ENCODE data around the gene PIGS. TPM values are rescaled to one million over a fixed set of nuclear protein-coding genes. Genes with fewer than 3 reads are reported as not detected.

Gene PIGS
- total and polyA plus RNA-seq, 2 of the 4 experiments (the other 2 are of a cell fraction), result 28.7 to 78.9 TPM

- no peak overlapping the region for H3K23ac ChIP-seq (ENCODE audit: low read depth, low read length)
- no peaks in the 10 kb centered on the region for H3K9me3 ChIP-seq (ENCODE audit: control insufficient read depth, insufficient read depth, low read length)
- H2AK5ac ChIP-seq (ENCODE audit: low read depth, low read length), result no peak overlapping the region
- H3K4me1 ChIP-seq (ENCODE audit: control insufficient read depth, insufficient read depth, low read length), result peaks cover 22% of the 10 kb centered on the region
- no peak overlapping the region for H2BK15ac ChIP-seq (ENCODE audit: low read depth, low read length)
- H4K91ac ChIP-seq (ENCODE audit: insufficient read depth, low read depth, low read length), result no peak overlapping the region
- H2AK9ac ChIP-seq (replicated peaks; ENCODE audit: low read depth, low read length, poor library complexity), result no peak overlapping the region
- no peak overlapping the region for H2BK120ac ChIP-seq (ENCODE audit: low read depth, low read length)
- no peak overlapping the region for H4K5ac ChIP-seq (ENCODE audit: low read depth, low read length)
- DNase-seq (no peak), ATAC-seq (ENCODE audit: low read depth) (no peak)
- H3K27me3 ChIP-seq (ENCODE audit: control insufficient read depth, insufficient read depth, low read length), result peaks cover 13% of the 10 kb centered on the region
- H3K9ac ChIP-seq (ENCODE audit: low read depth, low read length), result no peak overlapping the region
- no peak overlapping the region for H3K27ac ChIP-seq (ENCODE audit: insufficient read depth, low read length)
- no peaks in the 10 kb centered on the region for H3K36me3 ChIP-seq (ENCODE audit: control insufficient read depth, insufficient read depth, low read length)
- no peak for TF ChIP-seq BHLHE40 (IDR thresholded peaks at IDR 0.05; ENCODE audit: low read depth, low read length)
- no peak for TF ChIP-seq ELK1 (IDR thresholded peaks at IDR 0.05; ENCODE audit: borderline replicate concordance, low read depth, low read length)
- no peak for TF ChIP-seq CEBPB (IDR thresholded peaks at IDR 0.05; ENCODE audit: low read depth, low read length)
- no peak for TF ChIP-seq CHD1 (IDR thresholded peaks at IDR 0.05; ENCODE audit: low read depth, low read length)
- TF ChIP-seq, protein P1, sequence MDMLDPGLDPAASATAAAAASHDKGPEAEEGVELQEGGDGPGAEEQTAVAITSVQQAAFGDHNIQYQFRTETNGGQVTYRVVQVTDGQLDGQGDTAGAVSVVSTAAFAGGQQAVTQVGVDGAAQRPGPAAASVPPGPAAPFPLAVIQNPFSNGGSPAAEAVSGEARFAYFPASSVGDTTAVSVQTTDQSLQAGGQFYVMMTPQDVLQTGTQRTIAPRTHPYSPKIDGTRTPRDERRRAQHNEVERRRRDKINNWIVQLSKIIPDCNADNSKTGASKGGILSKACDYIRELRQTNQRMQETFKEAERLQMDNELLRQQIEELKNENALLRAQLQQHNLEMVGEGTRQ (IDR thresholded peaks at IDR 0.05; ENCODE audit: low read depth, low read length), result no peak
- no peak for TF ChIP-seq RFX5 (IDR thresholded peaks at IDR 0.05; ENCODE audit: low read depth, low read length)
- no peak for TF ChIP-seq MAZ (IDR thresholded peaks at IDR 0.05; ENCODE audit: borderline replicate concordance, low read depth, low read length)
- BruUV-seq (replicated peaks), result no TSS peak
- H3K9me1 ChIP-seq (ENCODE audit: insufficient read depth, low read length), result peaks cover 6% of the 10 kb centered on the region
- H2BK5ac ChIP-seq (ENCODE audit: low read depth, low read length, poor library complexity, severe bottlenecking), result no peak overlapping the region
- no peak overlapping the region for H3K56ac ChIP-seq (ENCODE audit: extremely low read depth, insufficient read depth, low read length)
- no peak overlapping the region for H2AFZ ChIP-seq (replicated peaks; ENCODE audit: low read length, poor library complexity)
- no CpG with 5 or more reads among the region's 2 CpGs for WGBS, 2 experiments (ENCODE audit: extremely low coverage in 2 of 2, insufficient read length in 1 of 2)
- H3K4me2 ChIP-seq (ENCODE audit: low read depth, low read length), result no peak overlapping the region
- no peaks in the 10 kb centered on the region for H4K20me1 ChIP-seq (ENCODE audit: insufficient read depth, low read length)
- ChIA-PET CTCF (no interaction called here), POLR2A (ENCODE audit: unreplicated experiment) (no interaction called here)
- intact Hi-C loops (cut with micrococcal nuclease), result no loop called here
- no peak overlapping the region for H3K14ac ChIP-seq (replicated peaks; ENCODE audit: low read depth, low read length)
- no peak overlapping the region for H4K8ac ChIP-seq (ENCODE audit: low read depth in 2 of 2, low read length in 2 of 2)
- in situ Hi-C loops (cut with MboI; ENCODE audit: low sequenced_read_pairs), result no loop called here
- H2BK20ac ChIP-seq (ENCODE audit: low read depth, low read length), result no peak overlapping the region
- H3K18ac ChIP-seq (ENCODE audit: low read depth, low read length), result no peak overlapping the region
- no peak overlapping the region for H3K4me3 ChIP-seq (ENCODE audit: insufficient read depth, low read depth, low read length)
- dilution Hi-C loops (cut with HindIII; ENCODE audit: low sequenced_read_pairs, unreplicated experiment), result no loop called here
- H3K79me1 ChIP-seq (ENCODE audit: low read depth in 1 of 2, low read length in 2 of 2), result no peaks in the 10 kb centered on the region
- no peak overlapping the region for H3K4ac ChIP-seq (ENCODE audit: low read depth, low read length)
Observed at GRCh38 chr17:28527859-28528258, 43.5 kb downstream of the PIGS start.

Measured in IMR-90 (cell line).